Glutamatergic neuron (in vitro differentiated cells): Measurements from ENCODE around the gene SCIMP. TPM values are rescaled to one million over a fixed set of nuclear protein-coding genes. Genes with fewer than 3 reads are reported as not detected.
"Not testable (repeated sequence)": the region's sequence is repeated elsewhere in the genome, so short reads cannot be mapped to it uniquely, and the experiment has no call there.

Source experiments
- DNase-seq: peaks from one replicate; pipeline ENCODE4 v3.0.0; 2022
- H3K27ac Mint-ChIP-seq: one replicate; pipeline ENCODE4 v1.8.0; 2020; ENCODE audit warnings: mild to moderate bottlenecking, mixed read lengths, inconsistent platforms; ENCODE audit not compliant: unreplicated experiment
- H3K27me3 Mint-ChIP-seq: one replicate; pipeline ENCODE4 v1.8.0; 2020; ENCODE audit warnings: mild to moderate bottlenecking, moderate library complexity, mixed read lengths, inconsistent platforms; ENCODE audit not compliant: unreplicated experiment
- H3K36me3 Mint-ChIP-seq: one replicate; pipeline ENCODE4 v1.8.0; 2020; ENCODE audit warnings: mild to moderate bottlenecking, mixed read lengths, inconsistent platforms; ENCODE audit not compliant: unreplicated experiment
- H3K4me1 Mint-ChIP-seq: one replicate; pipeline ENCODE4 v1.8.0; 2020; ENCODE audit warnings: mild to moderate bottlenecking, low read depth, mixed read lengths, inconsistent platforms; ENCODE audit not compliant: unreplicated experiment
- H3K4me3 Mint-ChIP-seq: one replicate; pipeline ENCODE4 v1.8.0; 2020; ENCODE audit warnings: mild to moderate bottlenecking, mixed read lengths, inconsistent platforms; ENCODE audit not compliant: unreplicated experiment
- H3K9me3 Mint-ChIP-seq: one replicate; pipeline ENCODE4 v1.8.0; 2020; ENCODE audit warnings: mild to moderate bottlenecking, moderate library complexity, mixed read lengths, inconsistent platforms; ENCODE audit not compliant: unreplicated experiment
- CTCF ChIP-seq: fragments of 200-600 bp; sonication (generic); IDR thresholded peaks from one replicate; pipeline ENCODE4 v1.5.0; 2021; ENCODE audit not compliant: partially characterized antibody, unreplicated experiment
- total RNA-seq: library from RNA; stranded (reverse); fragmentation: NEBNext Ultra II Directional; extraction: Animal tissue kit (Norgen Biotek cat#: 25700); gene quantifications from one replicate; pipeline ENCODE4 v1.2.1, GENCODE V29; 2021; ENCODE audit not compliant: unreplicated experiment

SCIMP gene
- total RNA-seq, 1 donor from 2014 or later: not detected

- no peak for TF ChIP-seq CTCF
- no peak for DNase-seq
- H3K36me3 Mint-ChIP-seq: no peaks in the 10 kb centered on the region
- H3K4me1 Mint-ChIP-seq: no peaks in the 10 kb centered on the region
- H3K4me3 Mint-ChIP-seq: no peak overlapping the region
- H3K27ac Mint-ChIP-seq: no peak overlapping the region
- no peaks in the 10 kb centered on the region for H3K9me3 Mint-ChIP-seq
- no peaks in the 10 kb centered on the region for H3K27me3 Mint-ChIP-seq
These were observed 14.3 kb upstream of the SCIMP start for GRCh38 chr17:5248821-5249479.

- H3K4me1 Mint-ChIP-seq: no peaks in the 10 kb centered on the region
- no peak overlapping the region for H3K4me3 Mint-ChIP-seq
- no peaks in the 10 kb centered on the region for H3K36me3 Mint-ChIP-seq
- H3K9me3 Mint-ChIP-seq: no peaks in the 10 kb centered on the region
- TF ChIP-seq CTCF: no peak
- DNase-seq: no peak
- H3K27me3 Mint-ChIP-seq: no peaks in the 10 kb centered on the region
- H3K27ac Mint-ChIP-seq: no peak overlapping the region
These were observed 13.0 kb upstream of the SCIMP start for GRCh38 chr17:5247621-5248020.

GRCh38 chr17:5241861-5242671, 7.4 kb upstream of the SCIMP start:
- H3K27ac Mint-ChIP-seq: no peak overlapping the region
- H3K9me3 Mint-ChIP-seq: peaks cover 2% of the 10 kb centered on the region
- no peak for DNase-seq
- TF ChIP-seq CTCF: no peak
- H3K36me3 Mint-ChIP-seq: no peaks in the 10 kb centered on the region
- H3K4me1 Mint-ChIP-seq: no peaks in the 10 kb centered on the region
- H3K27me3 Mint-ChIP-seq: no peaks in the 10 kb centered on the region
- H3K4me3 Mint-ChIP-seq: no peak overlapping the region

GRCh38 chr17:5239769-5240168, 5.1 kb upstream of the SCIMP start:
- H3K36me3 Mint-ChIP-seq, H3K9me3 Mint-ChIP-seq, H3K4me3 Mint-ChIP-seq, H3K27me3 Mint-ChIP-seq, H3K4me1 Mint-ChIP-seq, DNase-seq, H3K27ac Mint-ChIP-seq: not testable (repeated sequence)

GRCh38 chr17:5238333-5238732, 3.7 kb upstream of the SCIMP start:
- Mint-ChIP-seq H3K4me1 (no peaks in the 10 kb centered on the region), H3K27me3 (no peaks in the 10 kb centered on the region), H3K36me3 (no peaks in the 10 kb centered on the region), H3K9me3 (peaks cover 2% of the 10 kb centered on the region), H3K4me3 (no peak overlapping the region), H3K27ac (no peak overlapping the region)
- no peak for TF ChIP-seq CTCF
- no peak for DNase-seq
